Hematopoietic multipotent progenitor cell treated with erythropoietin and hydrocortisone succinate and interleukin-3 and kit ligand, for 17 days (in vitro differentiated cells): ENCODE results near the gene TFEB.
"Not testable (repeated sequence)": the region's sequence is repeated elsewhere in the genome, so short reads cannot be mapped to it uniquely, and the experiment has no call there.

ENCODE experiments used
- DNase-seq: peaks from one replicate; pipeline ENCODE4 v3.0.0-alpha.2; 2015; ENCODE audit warnings: low spot score

The TFEB gene

DNA sequence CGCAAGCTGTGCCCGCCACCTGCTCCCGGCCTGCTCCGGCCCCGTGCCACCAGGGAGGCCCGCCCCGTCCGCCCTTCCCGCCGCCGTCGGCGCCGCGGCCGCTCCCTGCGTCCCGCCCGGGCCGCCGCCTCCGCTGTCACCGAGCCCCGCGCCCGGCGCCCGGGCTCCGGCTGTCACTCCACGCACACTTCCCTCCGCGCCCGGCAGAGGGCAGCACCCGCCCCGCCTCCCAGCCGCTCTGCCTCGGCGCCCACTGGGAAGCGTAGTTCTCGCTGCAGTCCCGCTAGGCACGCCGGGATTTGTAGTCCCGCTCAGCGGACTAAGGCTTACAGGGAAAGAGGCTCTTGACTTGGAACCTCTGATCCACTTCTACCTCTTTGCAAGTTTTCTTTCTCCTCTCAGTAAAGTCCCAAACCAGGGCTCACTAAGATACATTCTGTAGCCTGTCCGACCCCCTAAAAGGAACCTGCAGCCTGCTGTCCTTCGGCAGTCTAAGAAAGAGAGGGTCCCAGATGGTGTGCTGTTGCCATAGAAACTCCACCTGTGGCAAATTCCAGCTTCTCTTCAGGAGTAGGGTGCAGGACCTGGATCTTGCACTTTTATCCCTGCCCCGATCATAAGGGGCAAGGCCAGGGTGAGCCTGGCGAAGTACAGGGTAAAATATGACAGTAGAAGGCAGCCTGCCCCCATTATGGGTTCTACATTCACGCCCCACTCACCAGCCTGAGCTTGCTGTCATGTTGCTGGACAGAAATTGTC lies at the start of gene TFEB:
Gene TFEB, minus strand, starts transcription at position 182 of the 759 bp plus-strand sequence. CDS start 44,395 bp downstream, outside the sequence.
- peak; percentile 87 for DNase-seq

DNA sequence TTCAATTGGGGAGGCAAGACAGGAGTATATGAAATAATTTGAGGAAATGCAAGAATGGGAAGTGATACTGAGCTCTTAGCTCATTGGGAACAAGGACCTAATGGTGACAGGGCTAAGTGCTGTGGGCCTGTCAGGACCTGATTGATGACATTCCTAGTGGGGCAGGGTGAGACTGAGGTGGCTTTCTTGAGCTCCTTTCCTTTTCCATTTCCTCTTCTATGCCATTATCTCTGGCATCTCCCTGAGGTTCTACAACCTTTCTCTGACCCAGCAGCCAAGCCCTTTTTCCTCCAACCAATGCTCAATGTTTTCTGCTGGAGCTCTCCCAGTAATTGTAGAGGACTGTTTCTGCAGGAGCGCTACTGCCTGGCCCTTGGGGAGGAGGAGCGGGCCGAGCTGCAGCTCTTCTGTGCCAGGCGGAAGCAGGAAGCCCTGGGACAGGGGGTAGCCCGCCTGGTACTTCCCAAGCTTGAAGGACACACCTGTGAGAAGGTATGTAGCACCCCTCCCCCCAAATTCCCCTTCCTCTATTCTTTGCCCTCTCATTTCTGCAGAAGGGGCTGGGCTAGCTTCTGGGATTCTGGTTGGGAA lies 49.3 kb upstream of the TFEB start:
- no peak for DNase-seq

DNA sequence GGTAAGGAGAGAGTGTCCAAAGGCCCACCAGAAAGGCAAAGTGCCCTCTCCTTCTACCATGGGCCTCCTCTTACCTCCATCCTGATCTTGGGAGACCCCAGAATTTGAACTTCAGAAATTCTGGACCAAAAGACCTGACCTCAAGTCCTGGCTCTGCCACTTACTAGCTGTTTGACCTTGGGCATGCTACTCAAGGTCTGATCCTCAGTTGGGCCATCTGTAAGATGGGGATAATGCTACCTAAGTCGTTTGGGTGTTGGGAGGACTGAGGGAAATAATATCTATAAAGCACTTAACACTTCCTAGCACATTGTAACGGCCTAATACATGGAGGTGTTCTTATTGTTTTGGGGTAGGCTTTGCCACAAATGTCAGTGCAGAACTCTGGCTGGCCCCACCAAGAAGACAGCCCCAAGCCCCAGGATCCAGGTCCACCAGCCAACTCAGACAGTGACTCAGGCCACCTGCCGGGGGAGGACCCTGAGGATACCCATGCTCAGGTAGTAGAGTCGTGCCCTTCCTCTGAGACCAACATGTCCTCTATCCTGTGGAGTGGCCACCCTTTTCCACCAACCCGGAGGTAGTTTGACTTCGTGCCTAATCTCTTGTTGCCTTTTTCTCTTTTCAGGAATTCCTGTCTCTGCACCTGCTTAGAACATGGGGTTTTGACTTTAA lies 47.8 kb upstream of the TFEB start:
- no peak for DNase-seq

DNA sequence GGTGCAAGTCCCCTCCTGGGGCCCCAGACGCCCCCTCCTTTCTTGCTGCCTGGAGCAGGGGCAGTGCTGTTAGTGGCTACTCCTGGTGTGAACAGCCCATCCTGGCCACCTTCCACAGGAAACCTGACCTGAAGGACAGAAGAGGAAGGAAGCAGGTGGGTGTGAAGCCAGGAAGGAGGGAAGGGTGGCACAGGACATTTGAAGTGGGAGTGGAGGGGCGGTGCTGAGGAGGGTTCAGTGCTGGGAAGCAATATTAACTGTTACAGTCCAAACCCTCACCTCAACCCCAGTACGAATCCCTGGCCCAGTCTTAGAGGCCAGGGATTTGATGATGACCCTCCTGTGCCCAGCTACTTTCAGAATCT lies 45.9 kb upstream of the TFEB start:
- no peak for DNase-seq

DNA sequence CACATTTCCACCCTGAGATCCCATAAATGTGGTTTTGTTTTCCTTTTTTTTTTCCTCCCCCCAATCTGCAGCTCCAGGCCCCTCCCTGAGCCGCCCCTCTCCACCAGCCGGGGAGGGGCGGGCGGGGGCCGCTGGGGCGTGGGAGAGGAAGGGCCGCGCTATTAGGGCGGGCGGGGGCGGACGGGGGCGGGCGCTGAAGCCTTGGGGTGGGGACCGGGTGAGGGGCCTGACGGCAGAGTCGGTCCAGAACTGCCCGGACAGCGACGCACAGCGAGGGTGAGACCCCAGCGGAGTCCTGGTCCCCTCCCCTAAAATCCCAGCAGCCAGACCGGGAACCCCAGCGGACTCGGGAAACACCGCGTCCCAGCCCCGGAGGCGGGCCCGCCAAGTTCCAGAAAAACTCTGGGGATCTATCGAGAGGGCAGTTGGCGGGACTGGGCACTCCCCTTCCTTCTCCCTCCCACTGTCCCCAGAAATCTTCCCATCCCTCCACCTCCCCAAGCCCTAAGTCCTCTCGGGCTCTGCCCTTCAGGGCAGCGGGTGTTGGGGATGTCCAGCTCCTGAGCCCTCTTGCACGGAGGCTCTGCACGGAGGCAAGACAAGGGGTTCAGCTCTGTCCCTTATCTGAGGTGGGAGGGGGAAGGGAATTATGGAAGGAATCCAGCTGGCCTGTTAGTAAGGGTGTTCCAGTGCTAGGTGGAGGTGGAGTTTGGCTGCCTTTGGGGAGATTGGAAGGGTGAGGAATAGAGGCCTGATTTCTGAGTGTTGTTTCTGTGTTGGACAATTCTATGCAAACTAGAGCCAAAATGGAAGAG lies 45.4 kb upstream of the TFEB start, which contains the start of gene PRICKLE4:
Gene PRICKLE4, plus strand, starts transcription at position 232 of the 815 bp plus-strand sequence. CDS start 2,692 bp downstream, outside the sequence.
- DNase-seq = peak; percentile 31

DNA sequence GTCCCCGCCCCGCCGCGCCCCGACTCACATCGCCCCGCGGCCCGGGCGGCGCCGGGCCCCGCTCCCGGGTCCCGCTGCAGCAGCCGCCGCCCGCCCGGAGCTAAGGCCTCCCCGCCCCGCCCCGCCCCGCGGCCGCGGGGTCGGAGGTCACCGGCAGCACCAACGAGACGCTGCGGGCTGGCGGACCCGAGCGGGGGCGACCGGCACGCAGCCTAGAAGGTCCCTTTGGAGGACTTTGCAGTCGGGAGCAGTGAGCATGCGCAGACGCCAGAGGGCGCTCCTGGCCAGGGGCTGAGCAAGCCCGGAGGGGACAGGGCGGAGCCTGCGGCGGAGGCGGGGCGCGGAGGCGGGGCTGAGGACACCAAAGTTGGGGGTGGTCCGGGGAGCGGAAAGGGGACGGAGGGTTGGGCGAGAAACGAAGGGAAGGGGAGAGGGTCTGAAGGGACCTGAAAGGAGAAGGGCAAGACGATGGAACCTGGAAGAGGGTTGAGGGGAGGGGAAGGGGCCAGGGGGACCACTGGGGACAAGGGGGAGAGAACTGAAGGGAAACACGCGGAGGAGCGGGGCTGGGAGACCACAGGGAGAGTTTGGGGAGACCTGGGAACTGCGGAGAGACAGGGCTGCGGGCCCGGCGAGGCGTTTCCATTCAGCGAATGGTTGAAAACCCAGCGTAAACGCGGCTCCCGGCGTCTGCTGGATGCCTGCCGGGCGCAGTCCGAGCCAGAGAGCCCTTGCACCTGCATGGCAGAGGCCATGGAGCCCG lies 44.6 kb upstream of the TFEB start, which contains the start of gene FRS3:
Gene FRS3, minus strand, starts transcription at position 113 of the 763 bp plus-strand sequence. CDS start 2,913 bp downstream, outside the sequence.
- peak; percentile 96 for DNase-seq

DNA sequence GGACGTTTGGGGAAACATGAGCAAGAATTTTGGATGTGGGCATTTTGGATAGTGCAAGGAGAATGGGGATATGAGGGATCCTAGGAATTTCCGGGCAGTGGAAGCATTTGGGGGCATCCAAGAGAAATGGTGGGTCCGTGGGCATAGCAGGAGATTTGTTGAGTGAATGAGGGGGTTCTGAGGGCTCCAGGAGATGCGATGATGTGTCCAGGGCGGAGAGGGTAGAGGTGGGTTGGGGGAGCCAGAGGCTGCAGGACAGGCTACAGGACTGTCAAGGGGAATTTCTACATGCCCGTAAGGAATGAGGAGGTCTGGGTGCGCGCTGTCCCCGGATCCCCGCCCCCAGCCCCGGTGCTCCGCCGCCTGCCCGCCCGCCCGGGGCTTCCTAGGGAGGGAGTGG lies 43.9 kb upstream of the TFEB start:
- DNase-seq = no peak

DNA sequence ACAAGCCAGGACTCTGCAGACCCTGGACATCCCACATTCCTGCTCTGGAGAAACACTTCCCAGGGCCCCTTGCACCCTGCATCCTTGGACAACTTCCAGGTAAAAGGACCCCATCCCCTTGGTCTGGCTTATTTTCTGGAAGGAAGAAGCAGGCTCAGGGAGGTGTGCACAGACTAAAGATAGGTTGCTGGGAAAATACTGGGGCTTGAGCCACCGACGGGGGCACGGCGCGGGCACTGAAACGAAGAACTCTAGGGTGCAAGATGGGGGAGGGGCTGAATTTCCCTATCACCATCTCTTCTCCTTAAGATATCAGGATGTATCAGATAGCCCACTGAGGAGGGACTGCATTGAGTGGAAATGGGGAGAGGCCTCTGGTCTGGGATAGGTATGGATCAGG lies 43.5 kb upstream of the TFEB start:
- no peak for DNase-seq

DNA sequence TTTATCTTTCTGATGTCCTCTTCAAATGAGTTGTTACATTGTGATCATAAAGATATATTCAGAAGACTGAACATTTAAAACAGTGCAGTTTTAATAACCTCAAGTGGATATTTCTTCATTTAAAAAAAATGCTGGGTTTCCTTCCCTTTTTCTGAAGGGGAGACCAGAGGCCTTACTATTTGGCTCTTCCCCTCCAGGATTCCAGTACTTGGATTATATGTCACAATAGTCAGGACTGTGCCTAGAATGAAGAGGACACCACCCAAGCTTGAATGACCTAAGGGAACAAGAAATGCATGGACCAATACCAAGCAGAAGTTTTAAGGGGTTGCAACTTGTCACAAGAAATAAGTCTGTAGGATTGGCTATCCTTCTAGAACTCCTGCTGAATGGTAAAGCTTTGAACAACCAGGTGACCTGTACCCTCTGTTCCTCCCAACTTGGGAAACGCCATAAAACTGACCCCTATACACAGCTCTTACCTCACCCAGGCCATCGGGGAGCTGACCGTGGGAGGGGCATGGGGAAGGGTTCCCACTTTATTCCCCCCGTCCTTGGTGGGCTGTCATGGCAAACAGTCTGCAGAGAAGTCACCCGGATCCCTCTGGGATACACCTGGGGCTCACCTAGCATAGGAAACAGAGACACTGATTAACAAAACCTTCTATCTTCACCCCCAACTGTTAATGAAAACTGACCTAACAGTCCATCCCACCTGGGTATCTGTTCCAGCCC lies 42.3 kb upstream of the TFEB start:
- no peak for DNase-seq

DNA sequence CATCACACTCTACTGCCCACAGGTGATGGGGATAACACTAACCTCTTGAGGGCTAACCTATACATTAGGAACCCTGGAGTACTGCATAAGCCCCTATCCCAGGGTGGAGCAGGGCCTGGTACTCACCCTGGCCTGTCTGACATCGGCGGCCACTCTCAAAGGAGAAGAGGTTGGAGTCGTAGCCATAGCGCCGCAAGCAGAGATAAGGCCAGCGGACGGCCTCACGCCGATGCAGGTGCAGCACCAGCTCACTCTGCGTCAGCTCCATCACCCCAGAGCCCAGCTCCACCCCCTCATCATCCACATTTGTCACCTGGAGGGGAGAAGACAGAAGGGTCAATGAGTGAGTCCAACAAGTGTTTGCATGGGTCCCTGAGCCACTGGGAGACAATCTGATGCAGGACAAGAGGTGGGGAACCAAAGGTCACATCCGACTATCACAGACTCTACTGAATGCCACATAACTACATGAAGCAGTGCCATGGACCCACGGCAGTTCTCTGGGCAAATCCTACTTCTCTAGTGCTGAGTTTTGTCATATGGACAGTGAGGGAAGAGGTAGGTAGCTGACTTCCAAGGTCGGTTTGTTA lies 40.0 kb upstream of the TFEB start:
- no peak for DNase-seq

DNA sequence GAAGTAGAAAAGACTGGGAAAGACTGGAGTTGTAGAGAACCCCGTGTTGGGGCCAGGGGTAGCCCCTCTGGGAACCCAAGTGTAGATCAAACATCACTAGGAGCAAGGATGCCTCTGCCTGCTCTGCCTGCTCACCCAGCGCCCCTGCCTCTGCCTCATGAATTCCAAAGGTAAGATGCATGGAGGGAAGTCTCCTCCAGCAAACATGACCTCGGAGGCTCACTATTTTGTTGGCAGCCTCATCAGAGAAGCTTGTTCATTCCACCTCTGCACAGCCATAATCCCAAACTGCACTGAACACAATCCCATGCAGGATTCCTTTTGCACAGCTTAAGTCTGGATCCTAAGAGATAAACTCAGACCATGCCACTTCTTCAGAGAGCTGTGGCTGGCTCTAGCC lies 39.4 kb upstream of the TFEB start:
- no peak for DNase-seq

DNA sequence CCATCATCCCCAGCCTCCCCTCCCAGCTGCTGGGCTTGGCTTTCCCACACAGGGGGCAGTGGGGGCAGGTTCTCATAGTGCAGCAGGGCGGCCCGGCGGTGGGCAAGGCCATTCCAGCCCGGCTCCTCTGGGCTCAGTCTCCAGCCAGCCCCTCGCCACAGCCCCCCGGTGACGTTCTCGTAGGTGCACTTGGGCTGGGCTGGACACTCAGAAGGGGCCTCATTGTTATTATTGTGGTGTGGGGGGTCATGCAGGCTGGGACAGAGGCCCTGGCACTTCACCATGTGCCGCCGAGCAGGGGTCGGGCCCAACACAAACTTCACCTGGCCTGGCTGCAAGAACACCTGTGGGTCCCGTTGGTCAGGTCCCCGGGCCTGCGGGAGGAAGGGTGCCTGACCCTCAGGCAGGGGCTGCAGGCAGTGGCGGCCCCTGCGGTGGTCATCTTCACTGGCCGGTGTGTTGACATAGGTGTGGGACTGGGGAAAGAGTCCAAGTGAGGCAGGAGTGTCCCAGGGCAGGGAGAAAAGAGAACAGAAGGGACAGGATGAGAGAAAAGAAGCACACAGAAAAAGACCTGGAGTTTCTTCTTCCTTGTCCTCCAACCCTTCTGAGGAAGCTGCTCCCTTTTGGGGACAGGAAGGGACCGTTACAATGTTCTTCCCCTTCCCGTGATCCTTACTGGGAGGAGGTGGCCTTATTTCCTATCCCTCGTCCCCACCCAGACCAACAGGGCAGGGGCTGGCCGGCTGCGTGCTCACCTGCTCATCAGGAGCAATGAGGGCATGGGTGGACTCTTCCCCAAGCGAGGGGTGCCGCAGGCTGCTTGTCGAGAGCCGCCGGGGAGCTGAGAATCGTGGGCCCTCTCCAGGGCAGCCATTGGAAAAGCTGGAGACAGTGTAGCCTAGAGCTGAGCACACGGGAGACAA lies 35.9 kb upstream of the TFEB start:
- DNase-seq = no peak

DNA sequence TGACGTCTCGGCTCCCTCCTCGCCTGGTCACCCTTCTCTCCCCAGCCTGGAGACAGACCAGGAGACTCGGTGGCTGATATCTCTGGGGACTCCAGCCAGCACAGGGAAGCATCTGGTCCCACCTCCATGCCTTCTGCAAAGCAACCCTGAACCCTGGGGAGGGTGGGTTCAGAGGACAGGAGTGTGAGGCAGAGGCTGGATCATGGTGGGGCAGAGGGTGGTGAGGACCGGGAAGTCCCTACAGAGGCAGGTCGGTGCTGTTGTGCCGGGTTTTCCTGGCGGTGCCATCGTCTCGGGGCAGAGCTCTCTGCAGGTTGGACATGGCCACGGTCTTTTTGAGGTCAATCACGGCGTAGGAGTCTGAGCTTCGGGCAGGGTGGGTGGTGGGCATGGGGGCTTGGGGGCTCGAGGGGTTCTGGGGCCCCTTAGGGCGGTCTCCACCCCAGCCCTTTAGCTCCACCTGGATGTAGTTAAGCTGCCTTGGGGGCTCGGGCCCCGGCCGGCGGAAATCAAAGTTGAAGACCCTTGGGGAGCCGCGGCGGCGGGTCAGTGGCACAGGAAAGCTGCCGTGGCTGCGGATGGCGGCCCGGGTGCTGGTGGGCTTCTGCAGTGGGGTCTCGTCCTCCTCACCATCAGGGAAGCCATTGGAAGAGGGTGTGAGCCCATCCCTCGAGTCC lies 35.1 kb upstream of the TFEB start:
- no peak for DNase-seq

DNA sequence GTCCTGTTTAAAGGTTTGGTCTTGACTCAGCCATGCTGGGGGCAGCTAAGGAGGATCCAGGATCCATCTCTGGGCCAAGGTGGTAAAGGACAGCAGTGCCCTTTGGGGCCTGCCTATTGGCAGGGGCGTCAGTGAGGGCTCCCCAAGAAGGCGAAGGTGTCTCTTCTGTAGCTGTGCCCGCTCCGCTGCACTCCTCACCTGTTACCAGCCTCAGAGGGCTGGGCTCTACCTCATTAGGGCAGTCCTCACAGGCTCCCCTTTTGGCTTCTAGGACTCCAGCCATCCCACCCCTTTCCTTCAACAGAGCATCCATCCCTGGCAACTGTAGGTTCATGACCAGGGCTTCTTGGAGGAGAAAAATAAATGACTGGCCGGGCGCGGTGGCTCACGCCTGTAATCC lies 34.0 kb upstream of the TFEB start:
- DNase-seq = no peak

DNA sequence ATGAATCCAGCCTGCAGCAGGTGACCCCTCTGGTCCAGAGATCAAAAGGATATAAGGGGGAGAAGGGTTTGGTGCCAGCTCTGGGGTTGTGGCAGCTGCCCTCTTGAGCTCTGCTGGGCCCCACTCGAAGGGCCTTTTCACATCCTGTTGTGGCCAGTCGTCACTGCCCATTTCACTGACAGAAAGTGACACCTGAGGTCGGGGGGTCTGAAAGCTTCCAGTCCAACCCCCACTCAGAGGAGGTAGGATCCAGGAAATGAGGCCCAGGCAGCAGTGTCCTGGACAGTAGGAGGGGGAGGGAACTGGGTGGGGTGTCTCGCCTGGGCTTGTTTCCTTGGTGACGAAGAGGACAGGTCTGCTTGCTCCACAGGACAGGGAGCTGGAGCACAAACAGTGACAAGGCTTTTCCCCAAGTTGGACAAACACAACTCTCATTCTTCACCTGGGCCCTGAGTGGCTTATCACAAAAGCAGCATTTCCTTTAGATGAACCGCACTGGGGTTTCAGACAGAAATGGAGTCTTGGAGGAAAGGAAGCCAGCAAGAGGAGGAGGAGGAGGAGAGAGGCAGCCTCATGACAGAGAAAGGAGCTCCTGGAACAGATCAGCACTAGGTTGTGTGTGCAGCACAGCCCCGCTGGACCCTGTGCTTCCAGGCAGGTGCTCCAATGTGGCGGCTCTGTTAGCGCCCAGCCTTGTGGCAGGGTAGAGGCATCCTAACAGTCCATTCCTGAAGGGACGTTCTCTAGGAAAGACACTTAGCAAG lies 33.3 kb upstream of the TFEB start:
- no peak for DNase-seq

DNA sequence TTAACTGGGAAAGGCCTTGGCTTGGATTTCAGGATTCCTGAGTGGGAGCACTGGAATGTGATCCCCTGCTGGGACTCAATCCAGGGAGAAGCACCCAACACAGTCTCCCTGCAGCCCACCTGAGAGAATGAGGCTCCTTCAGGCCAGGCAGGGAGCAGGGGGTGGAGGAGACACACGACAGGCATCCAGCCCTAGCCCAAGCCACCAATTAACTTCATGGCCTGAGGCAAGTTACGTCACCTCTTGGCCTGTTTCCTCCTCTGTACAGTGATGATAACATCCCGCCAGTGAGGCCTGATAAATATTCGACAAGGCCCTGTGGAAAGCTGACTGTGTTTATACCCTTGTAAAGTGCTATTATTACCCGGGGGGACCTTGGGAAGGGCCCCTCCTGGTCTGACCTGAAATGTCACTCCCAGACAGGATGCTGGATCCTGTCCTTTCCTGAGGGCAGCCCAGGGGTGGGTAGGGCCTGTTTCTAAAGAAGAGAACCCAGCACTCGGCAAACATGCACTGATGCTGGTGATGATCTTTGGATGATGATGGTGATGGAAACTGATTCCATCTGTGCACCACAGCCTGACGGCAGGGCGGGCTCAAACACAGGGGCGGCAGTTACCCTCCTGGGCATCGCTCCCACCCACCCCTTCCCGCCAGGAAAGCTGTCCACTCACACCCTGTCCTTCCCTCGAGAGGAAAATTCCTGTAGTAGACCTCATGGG lies 31.9 kb upstream of the TFEB start:
- peak; percentile 29 for DNase-seq

DNA sequence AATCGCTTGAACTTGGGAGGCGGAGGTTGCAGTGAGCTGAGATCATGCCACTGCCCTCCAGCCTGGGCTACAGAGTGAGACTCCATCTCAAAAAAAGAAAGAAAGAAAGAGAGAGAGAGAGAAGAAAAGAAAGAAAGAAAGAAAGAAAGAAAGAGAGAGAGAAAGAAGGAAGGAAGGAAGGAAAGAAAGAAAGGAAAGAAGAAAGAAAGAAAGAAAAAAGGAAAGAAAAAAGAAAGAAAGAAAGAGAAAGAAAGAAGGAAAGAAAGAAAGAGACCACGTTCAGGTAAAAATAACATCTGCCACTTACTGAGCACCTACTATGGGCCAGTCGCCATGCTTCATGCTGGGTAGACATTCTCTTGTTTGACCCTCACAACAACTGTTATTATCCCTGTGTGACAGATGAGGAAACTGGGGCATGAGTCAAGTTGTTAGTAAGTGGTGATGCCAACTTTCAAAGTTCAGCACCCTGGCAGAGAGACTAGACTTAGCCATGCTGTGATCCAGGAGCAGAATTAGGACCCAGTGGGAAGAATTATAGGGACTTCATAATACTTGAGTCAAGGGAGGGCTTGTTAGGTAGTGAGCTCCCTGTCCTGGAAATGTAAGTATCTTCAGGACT lies 30.7 kb upstream of the TFEB start:
- not testable (repeated sequence) for DNase-seq
